Mucosa of descending colon (tissue), 3 donors: ENCODE results near the gene RBBP5. TPM values are rescaled to one million over a fixed set of nuclear protein-coding genes. Genes with fewer than 3 reads are reported as not detected.

Experiments
- ATAC-seq: fragments of 200-7000 bp; cut with Tn5 transposase; one replicate; pipeline ENCODE4 v1.9.1; 2020; ENCODE audit warnings: mild to moderate bottlenecking, moderate library complexity
- DNase-seq, 3 donors: peaks; one replicate each; pipeline ENCODE4 v3.0.0-alpha.2; 2020
- H3K36me3 ChIP-seq: fragments of 200-600 bp; one replicate; pipeline ENCODE4 v1.8.0; 2021; ENCODE audit warnings: low read depth, mild to moderate bottlenecking
- H3K4me1 ChIP-seq: fragments of 200-600 bp; one replicate; pipeline ENCODE4 v1.8.0; 2021; ENCODE audit warnings: low read depth, mild to moderate bottlenecking
- H3K4me3 ChIP-seq: fragments of 200-600 bp; one replicate; pipeline ENCODE4 v1.8.0; 2021; ENCODE audit warnings: mild to moderate bottlenecking
- H3K9me3 ChIP-seq: fragments of 200-600 bp; one replicate; pipeline ENCODE4 v1.8.0; 2021; ENCODE audit warnings: mild to moderate bottlenecking
- CTCF ChIP-seq: fragments of 200-600 bp; IDR thresholded peaks from one replicate; pipeline ENCODE4 v1.8.0; 2022; ENCODE audit warnings: antibody characterized with exemption, mild to moderate bottlenecking
- intact Hi-C, 2 donors: fragments of 100-400 bp; cut with DNase I in 1 of 2; cut with micrococcal nuclease in 1 of 2; formaldehyde crosslinking; loops; one replicate each; pipeline versions ENCODE4 v1.11.0 to v1.11.1; 2022; cut with DNase I, micrococcal nuclease
- total RNA-seq, 3 donors: library from RNA; stranded (reverse); fragmentation: NEBNext Ultra II Directional in 2 of 3; extraction: Animal tissue kit (Norgen Biotek cat#: 25700) in 2 of 3; gene quantifications; one replicate each; pipeline versions ENCODE4 v1.2.1 to v1.2.4, GENCODE V29; 2021 to 2023
- donor health status: DM: no; HTN: no; CAD: no; lungs with moderate emphysema.
- donor health status: DM: no; HTN: no; CAD: no.
- donor health status: DM: no; HTN: yes; CAD: no.

The RBBP5 gene
- total RNA-seq, 3 donors from 2014 or later = 14.7 to 20.5 (median 14.7) TPM

GRCh38 chr1:205064301-205064700 is 57.5 kb downstream of the RBBP5 start:
- intact Hi-C loops = loop anchor here (5.0 kb wide), 1 partner anchor 77 kb away; no protein-coding TSS in a partner anchor
- TF ChIP-seq CTCF = no peak
- H3K9me3 ChIP-seq = no peaks in the 10 kb centered on the region
- H3K36me3 ChIP-seq = no peaks in the 10 kb centered on the region
- ATAC-seq (no peak), DNase-seq (no peak)
- no peak overlapping the region for H3K4me3 ChIP-seq
- peaks cover 2% of the 10 kb centered on the region for H3K4me1 ChIP-seq

- no peak for TF ChIP-seq CTCF
- ATAC-seq (no peak), DNase-seq (no peak)
- no peaks in the 10 kb centered on the region for H3K36me3 ChIP-seq
- peaks cover 2% of the 10 kb centered on the region for H3K4me1 ChIP-seq
- intact Hi-C loops = loop anchor here (5.0 kb wide), 1 partner anchor 76 kb away; no protein-coding TSS in a partner anchor
- H3K9me3 ChIP-seq = no peaks in the 10 kb centered on the region
- H3K4me3 ChIP-seq = no peak overlapping the region
Measured at GRCh38 chr1:205062895-205063294, 58.9 kb downstream of the RBBP5 start.

GRCh38 chr1:205062319-205062718 is 59.5 kb downstream of the RBBP5 start:
- Histone ChIP-seq H3K4me3 (no peak overlapping the region), H3K4me1 (peaks cover 2% of the 10 kb centered on the region), H3K36me3 (no peaks in the 10 kb centered on the region), H3K9me3 (no peaks in the 10 kb centered on the region)
- no peak for TF ChIP-seq CTCF
- intact Hi-C loops = loop anchor here (5.0 kb wide), 1 partner anchor 75 kb away; no protein-coding TSS in a partner anchor
- ATAC-seq (no peak), DNase-seq (no peak)

GRCh38 chr1:205061665-205062069 is 60.1 kb downstream of the RBBP5 start:
- intact Hi-C loops = loop anchor here (5.0 kb wide), 1 partner anchor 74 kb away; no protein-coding TSS in a partner anchor
- Histone ChIP-seq H3K36me3 (no peaks in the 10 kb centered on the region), H3K4me1 (peaks cover 2% of the 10 kb centered on the region), H3K9me3 (no peaks in the 10 kb centered on the region), H3K4me3 (no peak overlapping the region)
- TF ChIP-seq CTCF = peak; percentile 74
- DNase-seq (peak in 2 of 3 donors; percentile 80 to 86), ATAC-seq (peak; percentile 80)

GRCh38 chr1:205061227-205061626 is 60.6 kb downstream of the RBBP5 start:
- H3K4me3 ChIP-seq = no peak overlapping the region
- intact Hi-C loops = loop anchor here (5.0 kb wide), 1 partner anchor 74 kb away; no protein-coding TSS in a partner anchor
- H3K9me3 ChIP-seq = no peaks in the 10 kb centered on the region
- DNase-seq = no peak
- TF ChIP-seq CTCF = no peak
- no peaks in the 10 kb centered on the region for H3K36me3 ChIP-seq
- peaks cover 2% of the 10 kb centered on the region for H3K4me1 ChIP-seq
- no peak for ATAC-seq

- Histone ChIP-seq H3K36me3 (no peaks in the 10 kb centered on the region), H3K4me3 (no peak overlapping the region), H3K9me3 (no peaks in the 10 kb centered on the region), H3K4me1 (peaks cover 2% of the 10 kb centered on the region)
- TF ChIP-seq CTCF = no peak
- no peak for DNase-seq
- intact Hi-C loops = loop anchor here (5.0 kb wide), 1 partner anchor 73 kb away; no protein-coding TSS in a partner anchor
- no peak for ATAC-seq
Measured at GRCh38 chr1:205060746-205061145, 61.0 kb downstream of the RBBP5 start.
